ENCODE results near the gene MASTL. TPM values are rescaled to one million over a fixed set of nuclear protein-coding genes. Genes with fewer than 3 reads are reported as not detected.

MASTL gene
- polyA plus RNA-seq, 3 donors: 0.65 to 4.9 (median 2.4) TPM

DNA sequence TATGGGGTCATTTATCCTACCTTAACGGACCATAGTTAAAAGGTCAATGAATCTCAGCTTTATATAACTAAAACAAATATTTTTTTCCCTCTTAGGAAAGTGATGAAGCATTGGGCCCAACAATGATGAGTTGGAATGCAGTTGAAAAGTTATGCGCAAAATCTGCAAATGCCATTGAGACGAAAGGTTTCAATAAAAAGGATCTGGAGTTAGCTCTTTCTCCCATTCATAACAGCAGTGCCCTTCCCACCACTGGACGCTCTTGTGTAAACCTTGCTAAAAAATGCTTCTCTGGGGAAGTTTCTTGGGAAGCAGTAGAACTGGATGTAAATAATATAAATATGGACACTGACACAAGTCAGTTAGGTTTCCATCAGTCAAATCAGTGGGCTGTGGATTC is 14.7 kb downstream of the MASTL start:
- no peak overlapping the region for H3K4me3 Mint-ChIP-seq
- no CpG with 5 or more reads among the region's 4 CpGs for WGBS (ENCODE audit: insufficient coverage)
- Histone ChIP-seq H3K79me2 (ENCODE audit: insufficient read depth, low read length) (no peaks in the 10 kb centered on the region), H3K27me3 (ENCODE audit: control insufficient read depth in 2 of 2, insufficient read depth in 2 of 2, low read length in 2 of 2) (no peaks in the 10 kb centered on the region), H3K4me3 (replicated peaks in 1 of 3; ENCODE audit: low read depth in 2 of 3, low read length in 3 of 3) (no peak overlapping the region), H3K4me2 (replicated peaks; ENCODE audit: extremely low read depth, low read length, poor library complexity, severe bottlenecking) (no peak overlapping the region), H3K4me1 (ENCODE audit: control insufficient read depth in 1 of 2, insufficient read depth in 2 of 2, low read length in 2 of 2) (no peaks in the 10 kb centered on the region), H3K9me3 (replicated peaks in 1 of 2; ENCODE audit: control insufficient read depth in 1 of 2, insufficient read depth in 1 of 2, low read length in 2 of 2) (no peaks in the 10 kb centered on the region), H3K9ac (ENCODE audit: insufficient read depth, low read length, poor library complexity, severe bottlenecking) (no peak overlapping the region), H3K27ac (ENCODE audit: low read depth in 1 of 2, low read length in 2 of 2) (no peak overlapping the region), H2AFZ (ENCODE audit: insufficient read depth, low read depth, low read length, poor library complexity, severe bottlenecking) (no peak overlapping the region), H4K20me1 (ENCODE audit: insufficient read depth, low read length) (no peaks in the 10 kb centered on the region), H3K36me3 (replicated peaks in 1 of 2; ENCODE audit: control insufficient read depth in 1 of 2, insufficient read depth in 2 of 2, low read length in 2 of 2) (peaks cover 72 to 90% of the 10 kb centered on the region in 2 donors)
- no peaks in the 10 kb centered on the region for H3K9me3 Mint-ChIP-seq
- no peak for DNase-seq
- H3K4me1 Mint-ChIP-seq: no peaks in the 10 kb centered on the region
- intact Hi-C loops (cut with micrococcal nuclease): no loop called here
- no peak for TF ChIP-seq CTCF (IDR thresholded peaks at IDR 0.05)
- peak overlapping the region in 1 of 7 donors; percentile 26 for H3K27ac Mint-ChIP-seq
- peaks cover 60 to 91% of the 10 kb centered on the region in 2 donors for H3K36me3 Mint-ChIP-seq
- H3K27me3 Mint-ChIP-seq (ENCODE audit: low read depth in 3 of 3): no peaks in the 10 kb centered on the region

DNA sequence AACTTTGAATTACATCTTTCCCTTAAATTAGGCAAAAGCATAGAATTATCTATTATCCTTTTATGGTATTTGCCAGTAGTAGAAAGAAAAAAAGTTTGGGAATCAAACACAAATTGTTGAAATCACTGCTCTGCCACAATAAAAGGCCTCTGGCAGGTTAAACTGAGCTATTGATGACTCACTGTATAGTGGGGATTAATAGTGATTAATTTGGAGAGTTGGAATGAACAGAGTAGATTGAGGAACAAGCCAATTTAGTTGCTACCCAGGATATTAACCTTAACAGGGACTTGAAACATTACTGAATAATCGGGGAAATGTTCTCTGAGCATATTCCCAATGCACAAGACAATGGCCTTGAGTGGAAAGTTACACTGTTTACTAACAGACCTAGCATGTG is 33.1 kb downstream of the MASTL start:
- H3K79me2 ChIP-seq (ENCODE audit: insufficient read depth, low read length): no peaks in the 10 kb centered on the region
- Mint-ChIP-seq H3K27me3 (ENCODE audit: low read depth in 3 of 3) (no peaks in the 10 kb centered on the region), H3K27ac (no peak overlapping the region), H3K4me3 (no peak overlapping the region), H3K9me3 (no peaks in the 10 kb centered on the region), H3K4me1 (no peaks in the 10 kb centered on the region), H3K36me3 (peaks cover 28 to 50% of the 10 kb centered on the region in 2 donors)
- H3K4me3 ChIP-seq (replicated peaks in 1 of 3; ENCODE audit: low read depth in 2 of 3, low read length in 3 of 3): no peak overlapping the region
- H2AFZ ChIP-seq (ENCODE audit: insufficient read depth, low read depth, low read length, poor library complexity, severe bottlenecking): no peak overlapping the region
- DNase-seq: no peak
- no peak overlapping the region for H3K27ac ChIP-seq (ENCODE audit: low read depth in 1 of 2, low read length in 2 of 2)
- H3K4me2 ChIP-seq (replicated peaks; ENCODE audit: extremely low read depth, low read length, poor library complexity, severe bottlenecking): no peak overlapping the region
- H3K9ac ChIP-seq (ENCODE audit: insufficient read depth, low read length, poor library complexity, severe bottlenecking): no peak overlapping the region
- no peaks in the 10 kb centered on the region for H4K20me1 ChIP-seq (ENCODE audit: insufficient read depth, low read length)
- no peaks in the 10 kb centered on the region for H3K4me1 ChIP-seq (ENCODE audit: control insufficient read depth in 1 of 2, insufficient read depth in 2 of 2, low read length in 2 of 2)
- WGBS (ENCODE audit: insufficient coverage): no CpG with 5 or more reads among the region's 1 CpG
- TF ChIP-seq CTCF (IDR thresholded peaks at IDR 0.05): no peak
- H3K36me3 ChIP-seq (replicated peaks in 1 of 2; ENCODE audit: control insufficient read depth in 1 of 2, insufficient read depth in 2 of 2, low read length in 2 of 2): peaks cover 26 to 56% of the 10 kb centered on the region in 2 donors
- H3K9me3 ChIP-seq (replicated peaks in 1 of 2; ENCODE audit: control insufficient read depth in 1 of 2, insufficient read depth in 1 of 2, low read length in 2 of 2): no peaks in the 10 kb centered on the region
- no peaks in the 10 kb centered on the region for H3K27me3 ChIP-seq (ENCODE audit: control insufficient read depth in 2 of 2, insufficient read depth in 2 of 2, low read length in 2 of 2)
- intact Hi-C loops (cut with micrococcal nuclease): no loop called here

Data from CD14-positive monocyte (primary cell).